ENCODE results near the gene CRY2.
"Not testable (repeated sequence)": the region's sequence is repeated elsewhere in the genome, so short reads cannot be mapped to it uniquely, and the experiment has no call there.

CRY2 gene

GRCh38 chr11:45817191-45817590, 30.1 kb upstream of the CRY2 start:
- Histone ChIP-seq H3K79me2 (ENCODE audit: control insufficient read depth, insufficient read depth, low read length) (no peaks in the 10 kb centered on the region), H2BK5ac (ENCODE audit: low read length) (no peak overlapping the region), H3K27ac (ENCODE audit: low read depth, low read length) (no peak overlapping the region), H3K4me3 (ENCODE audit: low read length) (no peak overlapping the region), H4K5ac (ENCODE audit: low read length) (no peak overlapping the region), H3K4me1 (ENCODE audit: control insufficient read depth, low read depth, low read length) (no peaks in the 10 kb centered on the region), H3K4ac (ENCODE audit: low read depth, low read length) (no peak overlapping the region), H2AK5ac (ENCODE audit: low read length) (no peak overlapping the region), H3K36me3 (ENCODE audit: control insufficient read depth, insufficient read depth, low read length) (no peaks in the 10 kb centered on the region), H3K27me3 (ENCODE audit: insufficient read depth, low read length, poor library complexity) (no peaks in the 10 kb centered on the region), H2BK120ac (ENCODE audit: low read depth, low read length) (no peak overlapping the region), H3K9ac (ENCODE audit: low read length) (no peak overlapping the region), H3K56ac (ENCODE audit: low read length) (no peak overlapping the region), H3K18ac (ENCODE audit: low read length) (no peak overlapping the region), H3K79me1 (ENCODE audit: low read length) (no peaks in the 10 kb centered on the region), H4K8ac (ENCODE audit: low read depth, low read length) (no peak overlapping the region), H2BK15ac (replicated peaks; ENCODE audit: low read depth) (no peak overlapping the region), H3K4me2 (ENCODE audit: low read length) (no peak overlapping the region), H3K23ac (ENCODE audit: low read length) (no peak overlapping the region)
- DNase-seq = no peak
- WGBS (ENCODE audit: extremely low coverage, insufficient coverage, low lambda C conversion rate) = no CpG with 5 or more reads among the region's 7 CpGs

DNA sequence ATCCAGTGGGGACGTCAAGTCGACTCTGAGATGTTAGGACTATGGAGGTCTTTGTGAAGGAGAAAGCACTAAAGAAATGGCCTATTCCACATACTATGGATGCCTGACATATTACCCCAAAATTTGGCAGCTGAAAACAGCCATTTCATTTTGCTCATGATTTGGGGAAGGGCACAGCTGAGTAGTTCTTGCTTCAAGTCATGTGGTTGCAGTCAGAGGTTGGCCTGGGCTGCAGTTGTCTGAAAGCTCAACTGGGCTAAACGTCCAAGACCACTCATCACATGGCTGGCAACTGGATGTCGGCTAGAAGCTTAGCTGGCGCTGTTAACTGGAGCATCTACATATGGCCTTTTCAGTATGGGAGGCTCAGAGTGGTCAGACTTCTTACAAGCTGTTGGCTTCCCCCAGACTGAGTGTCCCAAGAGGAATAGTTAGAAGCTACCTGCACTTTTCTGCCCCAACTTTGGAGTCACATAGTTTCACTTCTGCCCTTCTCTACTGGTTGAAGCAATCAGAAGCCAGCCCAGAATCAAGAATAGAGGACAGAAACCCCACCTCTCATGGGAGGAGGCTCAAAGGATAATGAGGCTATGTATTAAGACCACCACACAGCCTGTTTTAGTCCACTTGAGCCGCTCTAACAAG, 28.2 kb upstream of the CRY2 start:
- no peak overlapping the region for H2BK5ac ChIP-seq (ENCODE audit: low read length)
- no peak overlapping the region for H3K4me2 ChIP-seq (ENCODE audit: low read length)
- H2BK15ac ChIP-seq (replicated peaks; ENCODE audit: low read depth) = no peak overlapping the region
- H3K27me3 ChIP-seq (ENCODE audit: insufficient read depth, low read length, poor library complexity) = no peaks in the 10 kb centered on the region
- no peak overlapping the region for H2AK5ac ChIP-seq (ENCODE audit: low read length)
- no peak for DNase-seq
- no peaks in the 10 kb centered on the region for H3K36me3 ChIP-seq (ENCODE audit: control insufficient read depth, insufficient read depth, low read length)
- WGBS (ENCODE audit: extremely low coverage, insufficient coverage, low lambda C conversion rate) = no CpG with 5 or more reads among the region's 6 CpGs
- no peak overlapping the region for H3K23ac ChIP-seq (ENCODE audit: low read length)
- no peak overlapping the region for H3K4ac ChIP-seq (ENCODE audit: low read depth, low read length)
- no peak overlapping the region for H3K56ac ChIP-seq (ENCODE audit: low read length)
- H3K9ac ChIP-seq (ENCODE audit: low read length) = no peak overlapping the region
- H3K4me3 ChIP-seq (ENCODE audit: low read length) = no peak overlapping the region
- H3K79me2 ChIP-seq (ENCODE audit: control insufficient read depth, insufficient read depth, low read length) = no peaks in the 10 kb centered on the region
- no peak overlapping the region for H2BK120ac ChIP-seq (ENCODE audit: low read depth, low read length)
- no peaks in the 10 kb centered on the region for H3K4me1 ChIP-seq (ENCODE audit: control insufficient read depth, low read depth, low read length)
- no peak overlapping the region for H4K8ac ChIP-seq (ENCODE audit: low read depth, low read length)
- H3K18ac ChIP-seq (ENCODE audit: low read length) = no peak overlapping the region
- H3K27ac ChIP-seq (ENCODE audit: low read depth, low read length) = no peak overlapping the region
- no peak overlapping the region for H4K5ac ChIP-seq (ENCODE audit: low read length)
- H3K79me1 ChIP-seq (ENCODE audit: low read length) = no peaks in the 10 kb centered on the region

DNA sequence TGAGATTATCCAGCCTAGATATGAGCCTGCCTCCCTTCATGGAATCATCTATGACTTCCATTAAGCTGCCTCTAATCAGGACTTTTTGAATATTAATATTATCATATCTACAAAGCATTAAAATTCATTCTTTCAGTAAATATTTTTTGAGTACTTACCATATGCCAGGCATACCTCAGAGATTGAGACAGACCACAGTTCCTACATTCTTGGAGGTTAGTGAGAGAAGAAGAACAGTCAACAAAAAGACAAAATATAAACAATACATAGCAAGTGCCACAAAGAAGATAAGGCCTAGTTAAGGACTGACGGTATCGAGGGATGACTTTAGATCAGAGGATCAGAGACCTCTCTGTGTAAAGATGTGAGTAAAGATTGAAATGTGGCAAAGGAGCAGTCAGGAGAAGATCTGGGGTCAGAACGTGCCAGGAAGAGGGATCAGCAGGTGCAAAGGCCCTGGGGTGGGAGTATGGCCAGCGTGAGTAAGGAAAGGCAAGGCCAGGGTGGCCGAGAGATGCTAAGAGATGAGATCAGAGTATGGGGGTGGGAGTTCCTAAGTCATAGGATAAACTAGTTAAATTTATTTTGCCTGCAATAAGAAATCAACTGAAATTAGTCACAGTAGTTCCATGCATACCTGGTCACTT, 26.9 kb upstream of the CRY2 start:
- H3K27me3 ChIP-seq (ENCODE audit: insufficient read depth, low read length, poor library complexity) = no peaks in the 10 kb centered on the region
- no peak overlapping the region for H3K9ac ChIP-seq (ENCODE audit: low read length)
- H3K4me2 ChIP-seq (ENCODE audit: low read length) = no peak overlapping the region
- no peak overlapping the region for H3K27ac ChIP-seq (ENCODE audit: low read depth, low read length)
- H2BK5ac ChIP-seq (ENCODE audit: low read length) = no peak overlapping the region
- WGBS (ENCODE audit: extremely low coverage, insufficient coverage, low lambda C conversion rate) = no CpG with 5 or more reads among the region's 5 CpGs
- H2BK15ac ChIP-seq (replicated peaks; ENCODE audit: low read depth) = no peak overlapping the region
- no peak overlapping the region for H4K8ac ChIP-seq (ENCODE audit: low read depth, low read length)
- no peak for DNase-seq
- no peak overlapping the region for H3K4ac ChIP-seq (ENCODE audit: low read depth, low read length)
- H3K4me1 ChIP-seq (ENCODE audit: control insufficient read depth, low read depth, low read length) = no peaks in the 10 kb centered on the region
- H3K36me3 ChIP-seq (ENCODE audit: control insufficient read depth, insufficient read depth, low read length) = no peaks in the 10 kb centered on the region
- H2AK5ac ChIP-seq (ENCODE audit: low read length) = no peak overlapping the region
- H3K18ac ChIP-seq (ENCODE audit: low read length) = no peak overlapping the region
- H3K79me2 ChIP-seq (ENCODE audit: control insufficient read depth, insufficient read depth, low read length) = no peaks in the 10 kb centered on the region
- no peak overlapping the region for H3K4me3 ChIP-seq (ENCODE audit: low read length)
- H2BK120ac ChIP-seq (ENCODE audit: low read depth, low read length) = no peak overlapping the region
- H3K56ac ChIP-seq (ENCODE audit: low read length) = no peak overlapping the region
- no peaks in the 10 kb centered on the region for H3K79me1 ChIP-seq (ENCODE audit: low read length)
- H3K23ac ChIP-seq (ENCODE audit: low read length) = no peak overlapping the region
- no peak overlapping the region for H4K5ac ChIP-seq (ENCODE audit: low read length)

DNA sequence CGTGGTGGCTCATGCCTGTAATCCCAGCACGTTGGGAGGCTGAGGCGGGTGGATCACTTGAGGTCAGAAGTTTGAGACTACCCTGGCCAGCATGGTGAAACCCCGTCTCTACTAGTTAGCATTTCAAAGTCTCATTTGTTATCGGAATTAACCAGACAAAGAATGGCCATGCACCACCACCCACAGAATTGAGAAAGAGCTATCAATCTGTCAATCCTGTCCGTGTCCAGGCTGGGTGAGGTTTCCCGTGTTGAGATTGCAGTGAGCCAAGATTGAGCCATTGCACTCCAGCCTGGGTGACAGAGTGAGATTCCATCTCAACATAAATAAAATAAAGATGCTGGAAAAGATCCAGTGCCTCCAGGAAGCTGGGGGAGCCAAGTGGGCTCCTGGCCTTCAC, 20.8 kb upstream of the CRY2 start:
- H3K18ac ChIP-seq (ENCODE audit: low read length); H3K27me3 ChIP-seq (ENCODE audit: insufficient read depth, low read length, poor library complexity): not testable (repeated sequence)
- WGBS (ENCODE audit: extremely low coverage, insufficient coverage, low lambda C conversion rate) = no CpG with 5 or more reads among the region's 7 CpGs

DNA sequence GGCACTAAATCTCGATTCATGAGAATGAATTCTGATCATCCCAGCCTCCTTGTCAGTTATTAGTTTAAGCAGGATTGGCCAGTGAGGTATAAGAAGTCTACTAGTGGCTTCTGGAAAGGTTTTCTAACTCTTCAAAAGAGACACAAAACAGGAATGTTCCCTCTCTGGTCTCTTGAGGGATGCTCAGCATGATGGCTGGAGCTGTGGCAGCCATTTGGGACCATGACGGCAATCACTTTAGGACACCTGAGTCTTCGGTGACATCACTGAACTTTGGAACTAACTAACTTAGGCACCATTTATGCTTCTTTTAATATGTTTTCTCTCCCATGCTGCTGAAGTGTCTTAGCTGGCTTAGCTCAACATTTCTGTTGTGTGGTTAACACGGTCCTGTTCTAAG, 20.2 kb upstream of the CRY2 start:
- Histone ChIP-seq H3K4me2 (ENCODE audit: low read length) (no peak overlapping the region), H2AK5ac (ENCODE audit: low read length) (no peak overlapping the region), H3K4ac (ENCODE audit: low read depth, low read length) (no peak overlapping the region), H3K23ac (ENCODE audit: low read length) (no peak overlapping the region), H3K79me1 (ENCODE audit: low read length) (no peaks in the 10 kb centered on the region), H2BK120ac (ENCODE audit: low read depth, low read length) (no peak overlapping the region), H3K36me3 (ENCODE audit: control insufficient read depth, insufficient read depth, low read length) (no peaks in the 10 kb centered on the region), H3K56ac (ENCODE audit: low read length) (no peak overlapping the region), H3K27me3 (ENCODE audit: insufficient read depth, low read length, poor library complexity) (no peaks in the 10 kb centered on the region), H4K5ac (ENCODE audit: low read length) (no peak overlapping the region), H3K27ac (ENCODE audit: low read depth, low read length) (no peak overlapping the region), H2BK5ac (ENCODE audit: low read length) (no peak overlapping the region), H3K18ac (ENCODE audit: low read length) (no peak overlapping the region), H3K9ac (ENCODE audit: low read length) (no peak overlapping the region), H2BK15ac (replicated peaks; ENCODE audit: low read depth) (no peak overlapping the region), H3K4me3 (ENCODE audit: low read length) (no peak overlapping the region), H3K4me1 (ENCODE audit: control insufficient read depth, low read depth, low read length) (no peaks in the 10 kb centered on the region), H3K79me2 (ENCODE audit: control insufficient read depth, insufficient read depth, low read length) (no peaks in the 10 kb centered on the region), H4K8ac (ENCODE audit: low read depth, low read length) (no peak overlapping the region)
- WGBS (ENCODE audit: extremely low coverage, insufficient coverage, low lambda C conversion rate) = no CpG with 5 or more reads among the region's 4 CpGs
- no peak for DNase-seq

More for the DNA sequence above, 20.8 kb upstream of the CRY2 start:
- H3K56ac ChIP-seq (ENCODE audit: low read length); H2BK15ac ChIP-seq (replicated peaks; ENCODE audit: low read depth); H3K4ac ChIP-seq (ENCODE audit: low read depth, low read length); H3K4me3 ChIP-seq (ENCODE audit: low read length); H4K8ac ChIP-seq (ENCODE audit: low read depth, low read length); H3K36me3 ChIP-seq (ENCODE audit: control insufficient read depth, insufficient read depth, low read length); H3K79me1 ChIP-seq (ENCODE audit: low read length); H3K4me2 ChIP-seq (ENCODE audit: low read length); H3K9ac ChIP-seq (ENCODE audit: low read length); H2AK5ac ChIP-seq (ENCODE audit: low read length); H4K5ac ChIP-seq (ENCODE audit: low read length); H2BK120ac ChIP-seq (ENCODE audit: low read depth, low read length); H3K4me1 ChIP-seq (ENCODE audit: control insufficient read depth, low read depth, low read length); H3K27ac ChIP-seq (ENCODE audit: low read depth, low read length); DNase-seq; H3K23ac ChIP-seq (ENCODE audit: low read length); H2BK5ac ChIP-seq (ENCODE audit: low read length); H3K79me2 ChIP-seq (ENCODE audit: control insufficient read depth, insufficient read depth, low read length): not testable (repeated sequence)

DNA sequence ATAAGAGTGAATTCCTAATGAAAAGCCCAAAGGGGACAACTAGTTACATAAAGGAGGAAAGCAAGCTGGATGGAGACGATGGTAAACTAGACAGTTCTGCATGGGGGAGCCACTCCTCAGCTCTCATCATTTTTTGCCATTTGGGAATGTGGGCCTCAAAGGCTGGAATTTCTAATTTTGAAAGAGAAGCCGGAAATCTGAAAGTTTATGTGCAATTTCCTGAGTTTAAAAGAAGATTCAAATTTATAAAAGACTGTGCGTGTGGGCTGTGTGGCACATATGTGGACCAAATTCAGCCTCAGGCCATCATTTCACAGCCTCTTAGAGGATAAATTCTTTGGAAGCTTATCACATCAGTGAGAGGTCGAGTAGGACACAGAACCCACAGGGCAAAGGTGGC, 18.3 kb upstream of the CRY2 start:
- Histone ChIP-seq H3K23ac (ENCODE audit: low read length) (no peak overlapping the region), H3K4ac (ENCODE audit: low read depth, low read length) (no peak overlapping the region), H3K4me3 (ENCODE audit: low read length) (no peak overlapping the region), H2AK5ac (ENCODE audit: low read length) (no peak overlapping the region), H3K27ac (ENCODE audit: low read depth, low read length) (no peak overlapping the region), H2BK120ac (ENCODE audit: low read depth, low read length) (no peak overlapping the region), H3K4me1 (ENCODE audit: control insufficient read depth, low read depth, low read length) (no peaks in the 10 kb centered on the region), H2BK15ac (replicated peaks; ENCODE audit: low read depth) (no peak overlapping the region), H3K27me3 (ENCODE audit: insufficient read depth, low read length, poor library complexity) (no peaks in the 10 kb centered on the region), H3K56ac (ENCODE audit: low read length) (no peak overlapping the region), H3K79me2 (ENCODE audit: control insufficient read depth, insufficient read depth, low read length) (no peaks in the 10 kb centered on the region), H2BK5ac (ENCODE audit: low read length) (no peak overlapping the region), H3K79me1 (ENCODE audit: low read length) (no peaks in the 10 kb centered on the region), H4K5ac (ENCODE audit: low read length) (no peak overlapping the region), H3K9ac (ENCODE audit: low read length) (no peak overlapping the region), H3K18ac (ENCODE audit: low read length) (no peak overlapping the region), H4K8ac (ENCODE audit: low read depth, low read length) (no peak overlapping the region), H3K4me2 (ENCODE audit: low read length) (no peak overlapping the region), H3K36me3 (ENCODE audit: control insufficient read depth, insufficient read depth, low read length) (no peaks in the 10 kb centered on the region)
- DNase-seq = no peak
- no CpG with 5 or more reads among the region's 4 CpGs for WGBS (ENCODE audit: extremely low coverage, insufficient coverage, low lambda C conversion rate)

All from mesendoderm (in vitro differentiated cells).